ENCODE measurements around the gene ARID3C. TPM values are rescaled to one million over a fixed set of nuclear protein-coding genes. Genes with fewer than 3 reads are reported as not detected.

ARID3C gene
- total RNA-seq, 1 experiment from 2014 or later, result not detected

GRCh38 chr9:34647084-34647403 lies 18.2 kb upstream of the ARID3C start:
- H3K9me3 ChIP-seq (ENCODE audit: insufficient read depth, low read depth), result no peaks in the 10 kb centered on the region
- no peak overlapping the region for H3K27ac ChIP-seq
- peaks cover 10% of the 10 kb centered on the region; the same call in 1 of the 2 replicates for H3K79me2 ChIP-seq (ENCODE audit: low read depth)
- peak overlapping the region; percentile 88 for H3K4me2 ChIP-seq
- no peak for DNase-seq
- H3K27me3 ChIP-seq (ENCODE audit: insufficient read depth, low read depth), result no peaks in the 10 kb centered on the region
- no peaks in the 10 kb centered on the region; the same call in 1 of the 2 replicates for H4K20me1 ChIP-seq (ENCODE audit: insufficient read depth)
- no peak for TF ChIP-seq EZH2 (IDR thresholded peaks at IDR 0.05; ENCODE audit: low read depth)
- no TSS peak for BruUV-seq (replicated peaks)
- H3K4me1 ChIP-seq (replicated peaks; ENCODE audit: insufficient read depth), result peaks cover 20% of the 10 kb centered on the region; the same call in 1 of the 2 replicates
- no peaks in the 10 kb centered on the region for H3K36me3 ChIP-seq (ENCODE audit: low read depth)
- intact Hi-C loops (cut with micrococcal nuclease; ENCODE audit: unreplicated experiment), result loop anchor here (2.0 kb wide), 1 partner anchor 18 kb away; no protein-coding TSS in a partner anchor
- POLR2A ChIA-PET (ENCODE audit: unreplicated experiment), result no interaction called here
- peak overlapping the region; percentile 92 for H2AFZ ChIP-seq
- peak overlapping the region; percentile 71 for H3K4me3 ChIP-seq
- no peaks in the 10 kb centered on the region for H3K9me2 ChIP-seq (ENCODE audit: insufficient read depth)
- CTCF ChIA-PET, result interaction anchor here (0.6 to 1.2 kb wide), 2 partner anchors 9 to 383 kb away, joined by 3 to 6 read pairs; no protein-coding TSS in a partner anchor
- peaks cover 11% of the 10 kb centered on the region; the same call in 1 of the 2 replicates for H3F3A ChIP-seq (ENCODE audit: insufficient read depth, low read depth)

GRCh38 chr9:34646211-34647083 lies 17.6 kb upstream of the ARID3C start, which contains the start of gene GALT:
TSS of gene GALT (plus strand) at chr9:34646675. CDS start at chr9:34646705, 30 bp downstream.
- POLR2A ChIA-PET (ENCODE audit: unreplicated experiment), result no interaction called here

GRCh38 chr9:34644766-34645314 lies 16.0 kb upstream of the ARID3C start:
- no peaks in the 10 kb centered on the region for H3K36me3 ChIP-seq (ENCODE audit: low read depth)
- H3K4me1 ChIP-seq (replicated peaks; ENCODE audit: insufficient read depth), result peaks cover 25% of the 10 kb centered on the region
- intact Hi-C loops (cut with micrococcal nuclease; ENCODE audit: unreplicated experiment), result no loop called here
- ChIA-PET POLR2A (ENCODE audit: unreplicated experiment) (no interaction called here), CTCF (interaction anchor here (0.6 to 0.7 kb wide), 2 partner anchors 18 to 1070 kb away, joined by 3 read pairs; partner anchors contain the start of gene CCL27)
- H3K27me3 ChIP-seq (ENCODE audit: insufficient read depth, low read depth), result no peaks in the 10 kb centered on the region
- TF ChIP-seq EZH2 (IDR thresholded peaks at IDR 0.05; ENCODE audit: low read depth) (no peak), CTCF (conservative IDR thresholded peaks at IDR 0.05) (no peak)
- H3K4me2 ChIP-seq, result no peak overlapping the region
- no peak overlapping the region for H2AFZ ChIP-seq
- BruUV-seq (replicated peaks), result no TSS peak
- no peaks in the 10 kb centered on the region; the same call in 1 of the 2 replicates for H4K20me1 ChIP-seq (ENCODE audit: insufficient read depth)
- H3K9me3 ChIP-seq (ENCODE audit: insufficient read depth, low read depth), result no peaks in the 10 kb centered on the region
- H3K27ac ChIP-seq, result no peak overlapping the region
- no peak for DNase-seq
- peaks cover 10% of the 10 kb centered on the region; the same call in 1 of the 2 replicates for H3K79me2 ChIP-seq (ENCODE audit: low read depth)
- H3K9me2 ChIP-seq (ENCODE audit: insufficient read depth), result no peaks in the 10 kb centered on the region
- peaks cover 8% of the 10 kb centered on the region; the same call in 1 of the 2 replicates for H3F3A ChIP-seq (ENCODE audit: insufficient read depth, low read depth)
- H3K4me3 ChIP-seq, result no peak overlapping the region

More at GRCh38 chr9:34646211-34647083, 17.6 kb upstream of the ARID3C start, which contains the start of gene GALT:
- peak; percentile 67 to 91 for DNase-seq
- Histone ChIP-seq H3K79me2 (ENCODE audit: low read depth) (peaks cover 10% of the 10 kb centered on the region; the same call in 1 of the 2 replicates), H2AFZ (peak within 1 kb of the TSS; percentile 92), H3K4me3 (peak within 1 kb of the TSS; percentile 71), H3K36me3 (ENCODE audit: low read depth) (no peaks in the 10 kb centered on the region), H3K4me1 (replicated peaks; ENCODE audit: insufficient read depth) (peaks cover 20% of the 10 kb centered on the region), H3K9me2 (ENCODE audit: insufficient read depth) (no peaks in the 10 kb centered on the region), H3K27me3 (ENCODE audit: insufficient read depth, low read depth) (no peaks in the 10 kb centered on the region), H3F3A (ENCODE audit: insufficient read depth, low read depth) (peaks cover 9% of the 10 kb centered on the region; the same call in 1 of the 2 replicates), H3K27ac (no peak within 1 kb of the TSS), H3K4me2 (peak within 1 kb of the TSS; percentile 88), H4K20me1 (ENCODE audit: insufficient read depth) (no peaks in the 10 kb centered on the region; the same call in 1 of the 2 replicates), H3K9me3 (ENCODE audit: insufficient read depth, low read depth) (no peaks in the 10 kb centered on the region)
- intact Hi-C loops (cut with micrococcal nuclease; ENCODE audit: unreplicated experiment), result loop anchor here (2.0 kb wide), 1 partner anchor 18 kb away; no protein-coding TSS in a partner anchor
- BruUV-seq (replicated peaks), result no TSS peak
- CTCF ChIA-PET, result interaction anchor here (0.5 to 1.2 kb wide), 3 partner anchors 10 to 383 kb away, joined by 3 to 6 read pairs (median 3); no protein-coding TSS in a partner anchor
- TF ChIP-seq EZH2 (IDR thresholded peaks at IDR 0.05; ENCODE audit: low read depth), result no peak
- TF ChIP-seq CTCF (conservative IDR thresholded peaks at IDR 0.05), result peak; percentile 34; the same call in 1 of the 2 replicates
